CD1c-positive myeloid dendritic cell (primary cell): Measurements from ENCODE around the gene FER1L5.

Source experiments
- DNase-seq: peaks from one replicate; pipeline ENCODE4 v3.0.0-alpha.2; 2016; ENCODE audit errors: extremely low spot score

FER1L5 gene

GRCh38 chr2:96695602-96696001, 53.0 kb downstream of the FER1L5 start:
- no peak for DNase-seq

GRCh38 chr2:96697476-96697875, 54.9 kb downstream of the FER1L5 start:
- no peak for DNase-seq

GRCh38 chr2:96698221-96698861, 55.8 kb downstream of the FER1L5 start:
- no peak for DNase-seq

GRCh38 chr2:96699021-96699420, 56.5 kb downstream of the FER1L5 start:
- no peak for DNase-seq

GRCh38 chr2:96699621-96700020, 57.1 kb downstream of the FER1L5 start:
- DNase-seq, result no peak

- no peak for DNase-seq
Observed at GRCh38 chr2:96700086-96700485, 57.5 kb downstream of the FER1L5 start.

GRCh38 chr2:96701636-96702035, 59.1 kb downstream of the FER1L5 start:
- no peak for DNase-seq

GRCh38 chr2:96702098-96702785, 59.7 kb downstream of the FER1L5 start:
- no peak for DNase-seq

GRCh38 chr2:96703021-96703751, 60.6 kb downstream of the FER1L5 start:
- DNase-seq, result no peak

GRCh38 chr2:96710985-96711384, 68.4 kb downstream of the FER1L5 start:
- no peak for DNase-seq

- DNase-seq, result no peak
Observed at GRCh38 chr2:96715658-96716057, 73.1 kb downstream of the FER1L5 start.

- no peak for DNase-seq
Observed at GRCh38 chr2:96716388-96716787, 73.8 kb downstream of the FER1L5 start.

GRCh38 chr2:96726131-96726530, 83.6 kb downstream of the FER1L5 start:
- DNase-seq, result no peak

- peak; percentile 53 for DNase-seq
Observed at GRCh38 chr2:96727431-96727830, 84.9 kb downstream of the FER1L5 start.

- no peak for DNase-seq
Observed at GRCh38 chr2:96729748-96730147, 87.2 kb downstream of the FER1L5 start.

- DNase-seq, result no peak
Observed at GRCh38 chr2:96730212-96730611, 87.6 kb downstream of the FER1L5 start.

- DNase-seq, result no peak
Observed at GRCh38 chr2:96733931-96734330, 91.4 kb downstream of the FER1L5 start.

- no peak for DNase-seq
Observed at GRCh38 chr2:96734880-96735583, 92.5 kb downstream of the FER1L5 start.

- DNase-seq, result no peak
Observed at GRCh38 chr2:96737251-96737650, 94.7 kb downstream of the FER1L5 start.

- peak; percentile 6 for DNase-seq
Observed at GRCh38 chr2:96737831-96738230, 95.3 kb downstream of the FER1L5 start.

GRCh38 chr2:96739076-96739632, 96.6 kb downstream of the FER1L5 start:
- DNase-seq, result no peak
